A673 (cell line): ENCODE data around the gene COMMD3. TPM values are rescaled to one million over a fixed set of nuclear protein-coding genes. Genes with fewer than 3 reads are reported as not detected.

Experiments
- BruUV-seq: library from RNA; stranded (reverse); fragments of 400-500 nt; replicated peaks from 2 replicates; lab custom pipeline; 2021; lab: Mats Ljungman, UMichigan
- CTCF ChIA-PET: fragments of 300-600 bp; sonication (Branson Sonifier 250); formaldehyde crosslinking; loops from one replicate; lab custom pipeline; 2022; ENCODE audit warnings: antibody characterized with exemption; lab: Charles Lee
- POLR2A ChIA-PET: fragments of 300-600 bp; sonication (Branson Sonifier 250); formaldehyde crosslinking; loops from one replicate; lab custom pipeline; 2022; ENCODE audit warnings: antibody characterized with exemption; ENCODE audit not compliant: low non-redundant PET; lab: Charles Lee
- DNase-seq: peaks from one replicate; pipeline ENCODE4 v3.0.0-alpha.2; 2015; ENCODE audit warnings: low spot score
- H3K27ac ChIP-seq: fragments of 200-600 bp; sonication (generic); 2 replicates; pipeline ENCODE4 v1.5.1; 2016; ENCODE audit warnings: mixed run types, low read depth, mild to moderate bottlenecking, mixed read lengths, antibody characterized with exemption, low read length; ENCODE audit not compliant: poor library complexity, severe bottlenecking
- H3K27me3 ChIP-seq: fragments of 200-600 bp; sonication (generic); replicated peaks from 2 replicates; pipeline ENCODE4 v1.6.1; 2017; ENCODE audit warnings: mixed run types, low read depth, mild to moderate bottlenecking, mixed read lengths, antibody characterized with exemption, low read length; ENCODE audit not compliant: insufficient read depth, poor library complexity
- H3K36me3 ChIP-seq: fragments of 200-600 bp; sonication (generic); 2 replicates; pipeline ENCODE4 v1.6.1; 2016; ENCODE audit warnings: mixed run types, mild to moderate bottlenecking, mixed read lengths, antibody characterized with exemption, low read length; ENCODE audit not compliant: insufficient read depth, poor library complexity, severe bottlenecking
- H3K4me1 ChIP-seq: fragments of 200-600 bp; sonication (generic); 2 replicates; pipeline ENCODE4 v1.6.1; 2017; ENCODE audit warnings: mixed run types, mild to moderate bottlenecking, mixed read lengths, antibody characterized with exemption, low read length; ENCODE audit not compliant: insufficient read depth, poor library complexity, severe bottlenecking
- H3K4me3 ChIP-seq: fragments of 200-600 bp; sonication (generic); 2 replicates; pipeline ENCODE4 v1.5.1; 2016; ENCODE audit warnings: low read depth, mixed run types, mild to moderate bottlenecking, mixed read lengths, low read length; ENCODE audit not compliant: poor library complexity, severe bottlenecking
- H3K9me3 ChIP-seq: fragments of 200-600 bp; sonication (generic); 2 replicates; pipeline ENCODE4 v1.6.1; 2016; ENCODE audit warnings: mixed run types, low read depth, mild to moderate bottlenecking, mixed read lengths, antibody characterized with exemption, low read length; ENCODE audit not compliant: poor library complexity, severe bottlenecking
- CTCF ChIP-seq: fragments of 300-800, 200-600 bp; sonication (generic); conservative IDR thresholded peaks from 2 replicates; pipeline ENCODE4 v1.5.1; 2017; ENCODE audit warnings: low read depth, mild to moderate bottlenecking, antibody characterized with exemption, low read length, moderate library complexity, mixed read lengths
- EZH2 ChIP-seq: fragments of 200-600 bp; sonication (generic); IDR thresholded peaks from 2 replicates; pipeline ENCODE4 v1.6.1; 2017; ENCODE audit warnings: borderline replicate concordance, low read depth, mild to moderate bottlenecking, mixed read lengths, antibody characterized with exemption, low read length; ENCODE audit not compliant: poor library complexity, severe bottlenecking
- intact Hi-C: fragments of 100-400 bp; cut with micrococcal nuclease; formaldehyde crosslinking; loops from one replicate; pipeline ENCODE4 v1.10.0; 2022; ENCODE audit not compliant: unreplicated experiment
- total RNA-seq: library from RNA; stranded (reverse); gene quantifications from 2 replicates; pipeline ENCODE4 v1.2.3, GENCODE V29; 2021

Gene COMMD3
- total RNA-seq, 1 experiment from 2014 or later = 72.6 TPM

DNA sequence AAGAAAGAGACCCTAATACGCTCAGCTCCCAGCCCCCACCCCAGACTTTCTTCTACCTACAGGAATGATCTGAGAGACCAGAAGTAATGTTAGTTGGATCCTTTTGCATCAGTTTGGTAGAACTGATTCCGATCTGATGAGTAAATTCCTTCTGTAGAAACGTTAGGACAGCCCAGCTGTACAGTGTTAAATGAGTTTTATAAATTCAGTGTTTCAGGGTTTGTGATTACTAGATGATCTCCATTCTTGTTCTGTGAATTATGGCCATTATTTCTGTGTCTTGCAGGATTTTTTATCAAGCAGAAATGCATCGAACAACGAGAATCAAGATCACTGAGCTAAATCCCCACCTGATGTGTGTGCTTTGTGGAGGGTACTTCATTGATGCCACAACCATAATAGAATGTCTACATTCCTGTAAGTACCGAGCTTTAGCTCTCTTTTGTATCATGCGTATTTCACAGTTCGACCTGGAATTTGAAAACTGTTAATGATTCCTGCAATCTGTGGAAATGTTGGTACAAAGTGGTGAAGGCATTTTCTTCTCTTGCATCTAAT, 10.0 kb downstream of the COMMD3 start:
- H3K4me3 ChIP-seq = peak overlapping the region; percentile 75
- no peak for DNase-seq
- peaks cover 28% of the 10 kb centered on the region for H3K4me1 ChIP-seq
- peaks cover 12% of the 10 kb centered on the region for H3K27me3 ChIP-seq
- peak overlapping the region; percentile 45 for H3K27ac ChIP-seq
- TF ChIP-seq CTCF (no peak), EZH2 (no peak)
- ChIA-PET CTCF (no interaction called here), POLR2A (no interaction called here)
- H3K9me3 ChIP-seq = no peaks in the 10 kb centered on the region
- BruUV-seq = no TSS peak
- H3K36me3 ChIP-seq = peaks cover 46% of the 10 kb centered on the region
- intact Hi-C loops = loop anchor here (10.0 kb wide), 2 partner anchors 331 to 831 kb away; no protein-coding TSS in a partner anchor

DNA sequence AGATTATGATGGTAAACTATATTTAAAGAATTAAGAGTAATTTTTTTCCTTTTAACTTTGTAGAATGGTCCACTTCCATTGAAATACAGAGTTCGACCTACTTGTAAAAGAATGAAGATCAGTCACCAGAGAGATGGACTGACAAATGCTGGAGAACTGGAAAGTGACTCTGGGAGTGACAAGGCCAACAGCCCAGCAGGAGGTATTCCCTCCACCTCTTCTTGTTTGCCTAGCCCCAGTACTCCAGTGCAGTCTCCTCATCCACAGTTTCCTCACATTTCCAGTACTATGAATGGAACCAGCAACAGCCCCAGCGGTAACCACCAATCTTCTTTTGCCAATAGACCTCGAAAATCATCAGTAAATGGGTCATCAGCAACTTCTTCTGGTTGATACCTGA, 13.0 kb downstream of the COMMD3 start:
- peaks cover 11% of the 10 kb centered on the region for H3K4me1 ChIP-seq
- no peak overlapping the region for H3K27ac ChIP-seq
- intact Hi-C loops = loop anchor here (10.0 kb wide), 2 partner anchors 334 to 834 kb away; no protein-coding TSS in a partner anchor
- no peak for DNase-seq
- H3K36me3 ChIP-seq = peaks cover 46% of the 10 kb centered on the region
- TF ChIP-seq EZH2 (no peak), CTCF (no peak)
- H3K27me3 ChIP-seq = no peaks in the 10 kb centered on the region
- CTCF ChIA-PET = no interaction called here
- no peaks in the 10 kb centered on the region for H3K9me3 ChIP-seq
- BruUV-seq = no TSS peak
- POLR2A ChIA-PET = no interaction called here
- H3K4me3 ChIP-seq = no peak overlapping the region

- intact Hi-C loops = no loop called here
- Histone ChIP-seq H3K27me3 (peaks cover 7% of the 10 kb centered on the region), H3K27ac (no peak overlapping the region), H3K4me1 (peaks cover 4% of the 10 kb centered on the region), H3K9me3 (no peaks in the 10 kb centered on the region), H3K36me3 (peaks cover 38% of the 10 kb centered on the region), H3K4me3 (no peak overlapping the region)
- TF ChIP-seq CTCF = no peak
- TF ChIP-seq EZH2 = no peak
- POLR2A ChIA-PET = no interaction called here
- BruUV-seq = no TSS peak
- CTCF ChIA-PET = no interaction called here
- no peak for DNase-seq
These were observed 16.0 kb downstream of the COMMD3 start for GRCh38 chr10:22332116-22332692.
